Mesodermal cell (in vitro differentiated cells): ENCODE results near the gene MESP2.

Source experiments
- H3K27ac ChIP-seq: 2 replicates; pipeline ENCODE4 v1.7.0; 2013; ENCODE audit warnings: mild to moderate bottlenecking, low read depth, low read length, moderate library complexity; ENCODE audit not compliant: severe bottlenecking
- H3K36me3 ChIP-seq: 2 replicates; pipeline ENCODE4 v1.7.1; 2013; ENCODE audit warnings: mild to moderate bottlenecking, low read length, moderate library complexity; ENCODE audit not compliant: control insufficient read depth, insufficient read depth
- H3K4me1 ChIP-seq: one replicate; pipeline ENCODE4 v1.7.1; 2013; ENCODE audit warnings: mild to moderate bottlenecking, low read length; ENCODE audit not compliant: insufficient read depth, control insufficient read depth, poor library complexity, severe bottlenecking
- H3K4me3 ChIP-seq: 2 replicates; pipeline ENCODE4 v1.7.0; 2013; ENCODE audit warnings: low read length, control low read depth, mild to moderate bottlenecking; ENCODE audit not compliant: insufficient read depth, poor library complexity, severe bottlenecking; ENCODE audit errors: extremely low read depth
- H3K9me3 ChIP-seq: 2 replicates; pipeline ENCODE4 v1.7.1; 2013; ENCODE audit warnings: mild to moderate bottlenecking, low read length, moderate library complexity; ENCODE audit not compliant: control insufficient read depth
- WGBS, 2 experiments: methylation state at CpG; one replicate each; pipeline ENCODE4 v1.1.5; 2013; ENCODE audit warnings: missing lambda C conversion rate in 2 of 2; ENCODE audit not compliant: insufficient coverage in 2 of 2; 5-methylcytosine and 5-hydroxymethylcytosine counted together

The MESP2 gene

DNA sequence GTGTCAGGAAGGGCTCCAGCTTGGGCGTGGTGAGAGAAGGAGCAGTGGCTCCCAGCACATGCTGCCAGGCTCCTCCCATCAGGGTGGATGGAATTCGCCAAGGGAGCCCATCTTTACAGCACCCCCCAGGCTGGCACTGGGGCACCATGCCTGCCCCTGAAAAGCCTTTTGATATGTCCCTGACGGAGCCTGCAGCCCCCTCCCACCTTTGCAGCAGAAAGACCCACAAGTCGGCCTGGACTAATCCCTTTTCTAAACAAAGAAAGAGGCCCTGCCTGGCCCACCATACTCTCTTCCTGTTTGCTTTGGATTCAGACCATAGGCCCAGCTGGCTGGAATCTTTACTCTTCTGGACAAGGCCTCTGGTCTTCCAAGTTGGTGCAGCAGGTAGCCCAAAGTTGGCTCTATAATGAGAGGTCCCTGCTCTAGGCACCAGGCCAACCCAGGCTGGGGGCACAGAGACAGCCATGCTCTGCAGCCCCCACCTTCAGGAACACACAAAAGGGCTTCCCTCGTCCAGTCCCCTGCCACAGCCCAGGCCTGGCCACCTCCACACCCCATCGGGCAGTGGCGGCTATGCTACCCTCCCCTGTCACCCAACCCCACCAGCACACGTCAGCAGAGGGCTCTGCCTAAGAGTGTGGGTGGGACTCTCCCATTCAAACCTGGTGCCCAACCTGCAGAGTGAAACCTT lies 33.1 kb downstream of the MESP2 start:
- no peak overlapping the region for H3K27ac ChIP-seq
- H3K36me3 ChIP-seq, result no peaks in the 10 kb centered on the region
- H3K4me3 ChIP-seq, result no peak overlapping the region
- H3K9me3 ChIP-seq, result no peaks in the 10 kb centered on the region
- H3K4me1 ChIP-seq, result peaks cover 9% of the 10 kb centered on the region
- WGBS, 2 experiments, result 87 to 91% methylated on average over 7 of the region's 8 CpGs

- Histone ChIP-seq H3K36me3 (no peaks in the 10 kb centered on the region), H3K27ac (no peak overlapping the region), H3K4me1 (peaks cover 9% of the 10 kb centered on the region), H3K4me3 (no peak overlapping the region), H3K9me3 (no peaks in the 10 kb centered on the region)
- WGBS, 2 experiments, result 83 to 90% methylated on average over 5 of the region's 5 CpGs
These were observed 33.6 kb downstream of the MESP2 start for GRCh38 chr15:89809787-89810148.

DNA sequence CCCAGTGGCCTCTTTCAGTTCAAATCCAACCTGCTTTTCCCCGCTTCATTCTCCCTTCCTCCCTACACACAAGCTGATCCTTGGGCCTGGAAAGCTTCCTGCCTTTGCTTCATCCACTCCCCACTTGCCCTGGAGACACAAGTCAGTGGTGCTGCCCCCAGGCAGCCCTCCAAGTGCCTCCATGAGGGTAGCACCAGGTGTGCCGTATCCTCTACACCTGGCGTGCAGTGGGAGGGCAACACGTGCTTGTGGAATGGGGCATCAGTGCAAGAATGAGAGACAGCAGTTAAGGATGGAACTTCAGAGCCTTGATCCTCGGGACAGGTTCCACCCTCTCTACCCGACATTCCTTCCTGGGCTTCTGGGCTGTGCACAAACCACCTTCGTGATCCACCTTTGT lies 34.7 kb downstream of the MESP2 start:
- H3K4me1 ChIP-seq, result peaks cover 9% of the 10 kb centered on the region
- no peak overlapping the region for H3K27ac ChIP-seq
- H3K36me3 ChIP-seq, result no peaks in the 10 kb centered on the region
- 93 to 96% methylated on average over 7 of the region's 7 CpGs for WGBS, 2 experiments
- H3K4me3 ChIP-seq, result no peak overlapping the region
- peaks cover 7% of the 10 kb centered on the region for H3K9me3 ChIP-seq

DNA sequence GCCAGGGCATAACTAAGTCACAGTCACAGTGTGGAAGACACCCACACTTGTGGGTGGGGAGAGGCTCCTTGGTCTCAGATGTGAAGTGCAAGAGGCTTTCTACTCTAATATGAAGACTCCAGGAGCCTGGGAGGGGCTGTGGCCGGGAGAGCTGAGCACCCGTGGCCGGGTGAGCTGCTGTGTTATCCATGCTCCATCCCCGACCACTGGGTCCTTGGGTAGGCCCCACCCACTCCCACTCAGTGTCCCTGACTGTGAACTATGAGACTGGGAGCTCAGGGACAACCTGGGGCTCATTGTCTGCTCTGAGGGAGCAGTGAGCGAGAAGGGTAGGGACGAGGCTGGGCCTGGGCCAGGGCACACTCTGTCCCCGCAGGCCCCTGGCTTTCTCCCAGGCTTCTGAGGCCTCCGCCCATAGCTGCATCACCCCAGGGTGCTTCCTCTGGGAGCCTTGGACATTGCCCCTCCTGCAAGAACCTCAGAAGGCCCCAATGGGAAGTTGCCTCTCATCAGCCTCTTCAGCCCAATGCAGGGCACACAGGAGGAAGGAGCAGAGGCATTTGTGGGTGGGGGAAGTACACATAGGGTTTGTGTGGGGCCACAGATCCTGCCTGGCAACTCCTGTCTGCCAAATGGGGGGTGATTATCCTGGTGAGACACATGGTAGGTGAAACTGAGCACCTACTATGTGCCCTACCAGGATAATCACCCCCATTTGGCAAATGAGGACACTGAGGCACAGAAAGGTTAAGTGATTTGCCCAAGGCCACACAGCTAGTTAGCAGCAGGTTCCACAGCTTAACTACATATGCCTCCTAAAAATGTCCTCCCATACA lies 36.1 kb downstream of the MESP2 start:
- Histone ChIP-seq H3K9me3 (peaks cover 10% of the 10 kb centered on the region), H3K27ac (no peak overlapping the region), H3K4me3 (no peak overlapping the region), H3K36me3 (no peaks in the 10 kb centered on the region), H3K4me1 (peaks cover 9% of the 10 kb centered on the region)
- WGBS, 2 experiments, result 94 to 98% methylated on average over 8 of the region's 8 CpGs

DNA sequence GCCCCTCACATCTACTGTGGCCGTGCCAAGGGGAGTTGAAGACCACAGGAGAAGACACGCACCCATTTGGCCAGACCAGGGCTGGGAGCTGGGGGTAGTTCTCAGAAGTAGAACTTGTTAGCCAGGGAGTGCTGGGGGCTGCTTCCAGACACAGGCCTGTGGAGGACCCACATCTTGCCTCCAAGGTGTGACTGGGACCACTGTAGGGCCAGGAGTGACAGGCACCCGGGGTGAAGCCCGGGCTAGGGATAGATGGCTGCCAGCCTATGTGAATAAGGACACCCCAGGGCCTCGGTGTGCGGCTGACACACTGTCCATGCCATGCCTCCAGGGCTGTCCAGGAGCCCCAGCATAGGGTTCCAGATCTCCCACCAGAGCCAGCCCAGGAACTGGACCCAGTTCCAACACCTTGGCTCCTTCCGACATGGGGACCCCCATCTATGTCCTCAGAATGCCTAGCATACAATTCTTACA lies 36.8 kb downstream of the MESP2 start:
- Histone ChIP-seq H3K4me1 (peaks cover 9% of the 10 kb centered on the region), H3K9me3 (peaks cover 10% of the 10 kb centered on the region), H3K36me3 (no peaks in the 10 kb centered on the region), H3K27ac (no peak overlapping the region), H3K4me3 (no peak overlapping the region)
- WGBS, 2 experiments, result 91 to 100% methylated on average over 4 to 5 of the region's 7 CpGs

DNA sequence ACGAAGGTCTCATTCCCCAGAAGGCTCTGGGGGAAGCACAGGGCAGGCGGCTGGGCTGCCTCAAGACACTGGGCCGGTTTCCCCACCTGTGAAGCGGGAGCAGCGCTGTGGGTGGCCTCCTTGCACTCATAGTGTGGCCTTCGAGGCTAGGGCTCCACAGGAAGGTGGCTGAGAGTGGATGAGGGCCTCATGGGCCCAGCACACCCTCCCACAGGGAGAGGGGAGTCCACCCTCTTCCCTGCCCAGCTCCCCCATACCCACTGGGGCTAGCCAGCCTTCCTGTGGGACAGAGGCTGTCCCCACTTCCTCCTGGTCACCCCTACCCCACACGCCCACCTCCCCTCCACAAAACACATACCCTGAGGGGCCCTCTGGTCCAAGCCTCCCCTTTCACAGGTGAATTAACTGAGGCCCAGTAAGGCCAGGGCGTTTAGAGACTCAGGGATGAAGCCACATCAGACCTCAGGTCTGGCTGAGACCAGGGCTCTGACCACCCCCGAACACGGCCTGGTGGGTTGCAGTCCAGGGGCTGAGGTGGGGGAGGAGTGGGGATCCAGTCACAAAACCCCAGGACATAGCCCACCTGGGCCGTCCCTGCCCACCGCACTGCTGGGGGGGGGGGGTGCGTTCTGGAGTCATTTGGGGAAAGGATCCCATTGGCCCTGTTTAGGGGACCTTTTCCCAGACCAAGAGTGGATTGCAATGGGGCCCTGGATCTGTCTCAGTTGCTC lies 37.4 kb downstream of the MESP2 start:
- 93 to 100% methylated on average over 4 to 7 of the region's 13 CpGs for WGBS, 2 experiments
- Histone ChIP-seq H3K36me3 (no peaks in the 10 kb centered on the region), H3K4me3 (peak overlapping the region; percentile 44), H3K4me1 (peaks cover 9% of the 10 kb centered on the region), H3K27ac (no peak overlapping the region), H3K9me3 (peaks cover 10% of the 10 kb centered on the region)

DNA sequence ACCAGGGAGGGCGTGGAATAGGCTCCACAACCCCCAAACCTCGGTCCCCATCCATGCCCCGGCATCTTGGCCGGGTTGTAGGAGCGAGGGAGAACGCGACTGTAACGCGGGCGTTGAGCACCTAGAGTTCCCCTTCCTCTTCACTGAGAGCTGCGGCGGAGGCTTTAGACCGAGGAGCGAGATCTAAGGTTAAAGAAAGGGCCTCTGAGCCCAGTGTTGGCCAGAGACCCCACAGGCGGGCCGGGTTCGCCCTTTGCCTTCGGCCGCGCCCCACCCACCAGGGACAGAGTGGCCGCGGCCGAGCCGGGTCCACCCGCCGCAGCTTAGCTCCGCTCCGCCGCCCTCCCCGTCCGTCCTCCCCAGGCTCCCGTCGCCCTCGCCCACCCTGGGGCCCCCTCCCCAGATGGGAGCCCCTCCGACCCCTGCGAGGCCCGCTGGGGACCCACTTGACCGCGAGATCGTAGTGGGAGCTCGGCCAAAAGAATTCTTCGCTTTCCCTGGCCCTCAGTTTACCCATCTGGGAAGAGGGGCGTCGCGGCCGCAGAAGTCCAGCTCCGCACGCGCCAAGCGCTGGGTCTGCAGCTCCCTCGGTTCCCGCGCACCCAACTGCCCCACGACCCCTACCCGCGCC lies 38.1 kb downstream of the MESP2 start:
- H3K4me3 ChIP-seq, result peak overlapping the region; percentile 44
- peaks cover 5% of the 10 kb centered on the region for H3K4me1 ChIP-seq
- peaks cover 10% of the 10 kb centered on the region for H3K9me3 ChIP-seq
- no peaks in the 10 kb centered on the region for H3K36me3 ChIP-seq
- 33 to 35% methylated on average over 46 to 47 of the region's 56 CpGs for WGBS, 2 experiments
- H3K27ac ChIP-seq, result no peak overlapping the region

GRCh38 chr15:89815769-89816168 lies 39.6 kb downstream of the MESP2 start:
- H3K36me3 ChIP-seq, result no peaks in the 10 kb centered on the region
- H3K9me3 ChIP-seq, result peaks cover 10% of the 10 kb centered on the region
- no peak overlapping the region for H3K4me3 ChIP-seq
- H3K27ac ChIP-seq, result no peak overlapping the region
- WGBS, 2 experiments, result 85 to 89% methylated on average over 1 to 2 of the region's 3 CpGs
- H3K4me1 ChIP-seq, result no peaks in the 10 kb centered on the region

DNA sequence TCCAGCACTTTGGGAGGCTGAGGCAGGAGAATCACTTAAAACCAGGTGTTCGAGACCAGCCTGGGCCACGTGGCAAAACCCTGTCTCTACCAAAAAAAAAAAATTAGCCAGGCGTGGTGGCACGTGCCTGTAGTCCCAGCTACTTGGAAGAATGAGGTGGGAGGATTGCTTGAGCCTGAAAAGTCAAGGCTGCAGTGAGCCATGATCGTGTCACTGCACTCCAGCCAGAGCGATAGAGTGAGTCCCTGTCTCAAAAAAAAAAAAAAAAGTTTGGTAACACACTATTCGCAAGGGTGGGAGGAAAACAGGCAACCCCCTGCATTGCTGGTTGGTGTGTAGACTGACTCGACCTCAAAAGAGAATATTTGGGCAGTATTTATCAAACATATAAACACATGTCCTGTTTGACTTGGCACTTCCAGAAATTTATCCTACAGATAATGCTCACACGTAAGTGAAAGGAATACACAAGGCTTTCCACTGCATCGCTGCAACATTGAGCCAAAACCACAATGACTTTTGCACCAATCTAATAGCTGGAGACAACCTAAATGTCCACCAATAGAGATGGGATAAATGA lies 41.7 kb downstream of the MESP2 start:
- 72 to 85% methylated on average over 7 to 8 of the region's 10 CpGs for WGBS, 2 experiments
- no peaks in the 10 kb centered on the region for H3K4me1 ChIP-seq
- peaks cover 10% of the 10 kb centered on the region for H3K9me3 ChIP-seq
- no peak overlapping the region for H3K27ac ChIP-seq
- H3K36me3 ChIP-seq, result no peaks in the 10 kb centered on the region
- no peak overlapping the region for H3K4me3 ChIP-seq

DNA sequence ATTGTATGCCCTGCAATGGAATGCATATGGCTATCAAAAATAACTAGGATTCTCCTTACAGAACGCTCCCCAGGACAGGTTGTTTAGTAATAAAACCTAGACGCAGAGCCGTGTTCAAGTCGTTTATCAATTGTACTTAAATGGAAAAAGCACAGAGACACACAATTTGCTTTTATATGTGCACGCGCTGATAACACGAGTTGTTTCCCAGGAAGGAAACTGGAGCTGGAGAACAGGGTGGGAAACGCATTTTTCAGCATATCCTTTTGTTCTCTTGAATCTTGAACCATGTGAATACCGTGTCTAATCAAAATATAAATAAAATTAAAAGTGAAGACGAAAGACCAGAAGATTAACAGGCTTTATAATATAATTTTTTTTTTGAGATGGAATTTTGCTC lies 42.2 kb downstream of the MESP2 start:
- Histone ChIP-seq H3K9me3 (peaks cover 10% of the 10 kb centered on the region), H3K27ac (no peak overlapping the region), H3K4me1 (no peaks in the 10 kb centered on the region), H3K36me3 (no peaks in the 10 kb centered on the region), H3K4me3 (no peak overlapping the region)
- WGBS, 2 experiments, result 80 to 90% methylated on average over 7 to 8 of the region's 10 CpGs
